GM18907 (cell line): ENCODE measurements around the gene NUDCD3.

ENCODE experiments used
- ATAC-seq: cut with Tn5 transposase; IDR thresholded peaks from one replicate; pipeline ENCODE4 v1.9.1; 2021; ENCODE audit warnings: mild to moderate bottlenecking, moderate library complexity; ENCODE audit not compliant: unreplicated experiment

The NUDCD3 gene

GRCh38 chr7:44403176-44403759 lies 87.2 kb downstream of the NUDCD3 start:
- ATAC-seq: no peak

- no peak for ATAC-seq
Observed at GRCh38 chr7:44402401-44403060, 87.9 kb downstream of the NUDCD3 start.

- no peak for ATAC-seq
Observed at GRCh38 chr7:44401692-44402091, 88.8 kb downstream of the NUDCD3 start.

GRCh38 chr7:44400033-44400511 lies 90.4 kb downstream of the NUDCD3 start:
- ATAC-seq: no peak

GRCh38 chr7:44398953-44399574 lies 91.4 kb downstream of the NUDCD3 start:
- ATAC-seq: no peak

GRCh38 chr7:44398511-44398911 lies 91.9 kb downstream of the NUDCD3 start:
- ATAC-seq: no peak

GRCh38 chr7:44396931-44397545 lies 93.4 kb downstream of the NUDCD3 start:
- ATAC-seq: no peak

GRCh38 chr7:44396496-44396895 lies 94.0 kb downstream of the NUDCD3 start:
- ATAC-seq: no peak

GRCh38 chr7:44395067-44395466 lies 95.4 kb downstream of the NUDCD3 start:
- ATAC-seq: no peak

GRCh38 chr7:44394636-44395035 lies 95.8 kb downstream of the NUDCD3 start:
- no peak for ATAC-seq

GRCh38 chr7:44394112-44394447 lies 96.4 kb downstream of the NUDCD3 start:
- no peak for ATAC-seq

GRCh38 chr7:44393238-44394111 lies 97.0 kb downstream of the NUDCD3 start:
- ATAC-seq: no peak

GRCh38 chr7:44392618-44393010 lies 97.8 kb downstream of the NUDCD3 start:
- no peak for ATAC-seq

GRCh38 chr7:44391746-44392617 lies 98.5 kb downstream of the NUDCD3 start:
- no peak for ATAC-seq

GRCh38 chr7:44391171-44391570 lies 99.3 kb downstream of the NUDCD3 start:
- no peak for ATAC-seq

GRCh38 chr7:44390701-44391100 lies 99.8 kb downstream of the NUDCD3 start:
- ATAC-seq: no peak

GRCh38 chr7:44388089-44388970 lies 102.1 kb downstream of the NUDCD3 start:
- no peak for ATAC-seq

- ATAC-seq: no peak
Observed at GRCh38 chr7:44387389-44387788, 103.1 kb downstream of the NUDCD3 start.
